ENCODE measurements around the gene CEND1.

Gene CEND1

GRCh38 chr11:789943-790342 is at the start of gene CEND1:
CEND1 (minus strand) TSS chr11:790090; CDS start chr11:788576, 1,514 bp downstream.
- no peak for DNase-seq (ENCODE audit: low read depth, low spot score)

- DNase-seq (ENCODE audit: low read depth, low spot score) = no peak
Measured at GRCh38 chr11:839280-839623, 49.4 kb upstream of the CEND1 start.

GRCh38 chr11:838441-839279 is 48.8 kb upstream of the CEND1 start:
- peak; percentile 69 for DNase-seq (ENCODE audit: low read depth, low spot score)

GRCh38 chr11:837990-838307 is 48.1 kb upstream of the CEND1 start:
- no peak for DNase-seq (ENCODE audit: low read depth, low spot score)

- DNase-seq (ENCODE audit: low read depth, low spot score) = no peak
Measured at GRCh38 chr11:837189-837989, 47.5 kb upstream of the CEND1 start.

DNA sequence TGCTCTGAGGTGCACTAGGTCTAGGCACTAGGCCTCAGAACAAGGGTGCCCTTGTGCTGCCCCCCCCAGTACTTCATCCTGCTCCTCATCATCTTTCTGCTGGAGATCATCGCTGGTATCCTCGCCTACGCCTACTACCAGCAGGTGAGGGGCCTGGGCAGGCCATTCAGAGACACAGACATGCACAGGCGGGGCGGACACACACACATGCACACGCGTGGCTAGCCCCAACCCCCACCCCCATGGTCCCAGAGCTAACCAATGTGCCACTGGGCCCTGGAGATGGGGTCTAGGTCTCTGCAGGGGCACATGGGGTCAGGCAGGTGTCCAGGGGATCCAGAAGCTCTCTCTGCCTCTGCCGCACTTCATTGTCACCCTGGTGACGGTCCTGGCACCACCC is 46.8 kb upstream of the CEND1 start:
- DNase-seq (ENCODE audit: low read depth, low spot score) = no peak

GRCh38 chr11:836274-836673 is 46.4 kb upstream of the CEND1 start:
- no peak for DNase-seq (ENCODE audit: low read depth, low spot score)

- no peak for DNase-seq (ENCODE audit: low read depth, low spot score)
Measured at GRCh38 chr11:834371-835316, 44.8 kb upstream of the CEND1 start.

- DNase-seq (ENCODE audit: low read depth, low spot score) = no peak
Measured at GRCh38 chr11:833849-834311, 44.0 kb upstream of the CEND1 start.

GRCh38 chr11:833114-833791 is 43.4 kb upstream of the CEND1 start:
- peak; percentile 63 for DNase-seq (ENCODE audit: low read depth, low spot score)

DNA sequence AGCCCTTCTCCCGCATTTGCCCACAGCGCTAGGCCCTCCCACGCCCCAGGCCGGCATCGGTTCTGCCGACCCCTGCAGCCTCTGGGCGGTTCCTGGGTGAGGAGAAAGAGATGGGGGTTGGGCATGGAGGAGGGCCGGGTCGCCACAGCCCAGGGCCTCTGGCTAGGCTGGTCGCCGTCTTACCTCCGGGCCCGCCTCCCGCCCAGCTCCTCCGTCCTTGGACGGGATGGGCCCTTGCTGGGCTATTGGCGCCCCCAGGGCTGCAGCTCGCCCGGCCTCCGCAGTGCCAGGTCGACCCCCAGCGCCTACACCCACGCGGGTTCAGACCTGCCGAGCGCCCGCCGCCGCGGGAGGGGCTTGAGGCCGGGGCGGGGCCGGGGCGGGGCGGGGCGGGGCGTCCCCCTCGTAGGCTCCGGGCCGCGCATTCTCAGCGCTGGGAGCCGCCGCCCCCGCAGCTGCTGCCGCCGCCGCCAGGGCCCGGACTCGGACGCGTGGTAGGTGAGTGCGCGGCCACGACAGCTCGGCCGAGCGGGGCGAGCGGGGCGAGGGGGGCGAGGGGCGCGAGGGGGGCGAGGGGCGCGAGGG is 42.7 kb upstream of the CEND1 start, which contains the start of gene CD151:
TSS of gene CD151 (plus strand) at position 424 of the 585 bp plus-strand sequence. CDS start 3,118 bp downstream, outside the sequence.
- DNase-seq (ENCODE audit: low read depth, low spot score) = peak; percentile 81

- no peak for DNase-seq (ENCODE audit: low read depth, low spot score)
Measured at GRCh38 chr11:831961-832528, 42.2 kb upstream of the CEND1 start.

- DNase-seq (ENCODE audit: low read depth, low spot score) = peak; percentile 37
Measured at GRCh38 chr11:831118-831864, 41.4 kb upstream of the CEND1 start.

- DNase-seq (ENCODE audit: low read depth, low spot score) = peak; percentile 90
Measured at GRCh38 chr11:830295-831117, 40.6 kb upstream of the CEND1 start.

DNA sequence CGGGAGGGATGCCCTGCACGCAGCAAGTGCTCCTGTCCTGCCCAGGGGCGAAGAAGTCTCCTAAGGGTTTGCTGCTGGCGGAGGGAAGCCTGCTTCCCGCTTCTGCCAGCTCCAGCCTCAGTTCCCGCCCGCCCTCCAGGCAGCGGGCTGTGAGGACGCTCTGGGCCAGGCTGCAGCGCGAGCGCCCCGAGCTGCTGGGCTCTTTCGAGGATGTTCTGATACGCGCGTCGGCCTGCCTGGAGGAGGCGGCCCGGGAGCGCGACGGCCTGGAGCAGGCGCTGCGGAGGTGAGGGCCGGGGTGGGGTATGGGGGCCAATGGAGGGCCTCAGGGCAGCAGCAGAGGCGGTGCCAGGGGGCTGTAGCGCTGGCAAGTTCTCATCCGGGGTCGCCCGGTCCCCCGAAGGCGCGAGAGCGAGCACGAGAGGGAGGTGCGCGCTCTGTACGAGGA is 40.0 kb upstream of the CEND1 start:
- DNase-seq (ENCODE audit: low read depth, low spot score) = no peak

DNA sequence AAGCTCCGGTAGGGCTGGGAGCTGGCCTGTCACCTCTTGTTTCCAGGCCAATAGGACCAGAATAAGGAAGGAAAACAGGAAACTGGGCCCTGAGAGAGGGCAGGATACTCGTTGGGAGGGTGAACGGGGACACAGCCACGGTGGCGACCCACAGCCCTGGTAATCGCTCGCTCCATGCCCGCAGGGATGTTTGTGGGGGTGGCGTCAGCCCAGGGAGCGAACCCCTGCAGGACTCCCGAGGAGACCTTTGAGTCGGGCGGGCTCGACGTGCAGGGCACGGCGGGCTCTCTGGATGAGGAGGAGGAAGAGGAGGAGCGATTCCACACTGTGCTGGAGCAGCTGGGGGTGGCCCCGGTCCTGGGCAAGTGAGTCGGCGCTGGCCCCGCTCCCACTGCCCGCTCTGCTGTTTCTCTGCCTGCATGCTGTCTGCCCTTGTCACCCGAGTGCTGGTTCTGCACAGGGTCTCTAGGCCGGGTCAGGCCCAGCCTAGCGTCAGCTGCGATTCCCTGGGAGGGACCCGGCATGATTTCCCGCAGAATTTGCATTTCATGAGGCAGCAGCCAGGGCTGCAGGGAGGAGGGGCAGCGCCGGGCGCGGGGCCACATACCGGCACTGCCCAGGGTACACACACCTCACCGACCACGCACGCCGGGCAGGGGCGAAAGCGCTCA is 39.4 kb upstream of the CEND1 start:
- peak; percentile 48 for DNase-seq (ENCODE audit: low read depth, low spot score)

DNA sequence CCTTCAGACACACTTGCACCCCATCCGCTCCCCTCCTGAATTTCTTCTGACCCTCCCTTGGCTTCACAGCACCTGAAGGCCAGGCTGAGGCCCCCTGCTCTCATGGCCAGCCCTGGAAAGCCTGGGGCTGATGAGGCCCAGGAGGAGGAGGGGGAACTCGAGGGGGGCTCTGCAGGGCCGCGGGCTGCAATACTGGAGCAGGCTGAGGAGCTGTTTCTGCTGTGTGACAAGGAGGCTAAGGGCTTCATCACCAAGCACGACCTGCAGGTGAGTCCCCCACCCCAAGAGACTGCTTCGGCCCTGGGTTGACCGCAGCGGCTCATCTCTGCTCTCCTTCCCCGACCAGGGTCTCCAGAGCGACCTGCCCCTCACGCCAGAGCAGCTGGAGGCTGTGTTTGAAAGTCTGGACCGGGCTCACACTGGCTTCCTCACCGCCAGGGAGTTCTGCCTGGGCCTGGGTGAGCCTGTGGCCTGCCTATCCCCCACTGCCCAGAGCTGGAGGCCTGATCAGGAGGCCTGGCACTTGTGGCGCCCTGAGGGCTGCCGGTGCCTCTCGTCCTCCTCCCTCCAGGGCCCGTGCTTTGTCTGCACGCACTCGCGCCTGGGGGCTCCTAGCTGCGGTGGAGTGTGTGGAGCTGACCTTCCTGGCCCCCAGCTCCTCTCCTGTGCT is 38.8 kb upstream of the CEND1 start:
- peak; percentile 70 for DNase-seq (ENCODE audit: low read depth, low spot score)

GRCh38 chr11:827897-828192 is 38.0 kb upstream of the CEND1 start, which contains the start of gene CRACR2B:
CRACR2B (plus strand) TSS chr11:827919; CDS start chr11:828608, 689 bp downstream.
- DNase-seq (ENCODE audit: low read depth, low spot score) = no peak
